Gastrocnemius medialis (tissue), 4 donors: ENCODE measurements around the gene PRPH. TPM values are rescaled to one million over a fixed set of nuclear protein-coding genes. Genes with fewer than 3 reads are reported as not detected.
A peak's percentile ranks its signal among the peaks of the same experiment; 100 is the strongest.

Experiments
- ATAC-seq, 2 donors: fragments of 150-250 bp; one replicate each; pipeline ENCODE4 v1.9.1; 2016
- DNase-seq, 2 donors: peaks; one replicate each; pipeline ENCODE4 v3.0.0-alpha.2; 2019
- H3K27ac ChIP-seq, 4 donors: fragments of 200-600 bp; sonication (generic); 1 replicate in 1 of 4; 2 replicates in 3 of 4; pipeline ENCODE4 v1.5.1; 2016 to 2018; ENCODE audit warnings: mild to moderate bottlenecking in 2 of 4, moderate library complexity in 1 of 4
- H3K27me3 ChIP-seq, 3 donors: fragments of 200-600 bp; sonication (generic) in 2 of 3; 1 replicate in 1 of 3; 2 replicates in 2 of 3; pipeline versions ENCODE4 v1.5.1 to v1.6.0; 2016 to 2019; ENCODE audit warnings: mild to moderate bottlenecking in 1 of 3, moderate library complexity in 1 of 3
- H3K36me3 ChIP-seq, 2 donors: fragments of 200-600 bp; sonication (generic) in 1 of 2; one replicate each; pipeline ENCODE4 v1.5.1; 2017 to 2018
- H3K4me1 ChIP-seq, 2 donors: fragments of 200-600 bp; sonication (generic) in 1 of 2; one replicate each; pipeline ENCODE4 v1.5.1; 2016 to 2017; ENCODE audit warnings: mild to moderate bottlenecking in 2 of 2
- H3K4me3 ChIP-seq, 4 donors: fragments of 200-600 bp; sonication (generic) in 3 of 4; 1 replicate in 1 of 4; 2 replicates in 3 of 4; pipeline ENCODE4 v1.5.1; 2016 to 2019; ENCODE audit warnings: mild to moderate bottlenecking in 2 of 4
- H3K9me3 ChIP-seq, 3 donors: fragments of 200-600 bp; sonication (generic) in 2 of 3; 1 replicate in 1 of 3; 2 replicates in 2 of 3; pipeline ENCODE4 v1.5.1; 2016 to 2019
- CTCF ChIP-seq, 5 experiments: fragments of 450-650 bp in 3 of 5; fragments of 200-600 bp in 2 of 5; sonication (generic) in 2 of 5; IDR thresholded peaks in 4 of 5; conservative IDR thresholded peaks in 1 of 5; 1 replicate in 4 of 5; 2 replicates in 1 of 5; pipeline ENCODE4 v1.5.1; 2016 to 2019; ENCODE audit warnings: antibody characterized with exemption in 5 of 5, mild to moderate bottlenecking in 3 of 5, moderate library complexity in 3 of 5
- POLR2A ChIP-seq, 2 donors: fragments of 450-650 bp; IDR thresholded peaks; one replicate each; pipeline ENCODE4 v1.6.1; 2017; ENCODE audit warnings: antibody characterized with exemption in 2 of 2, mild to moderate bottlenecking in 2 of 2, moderate library complexity in 2 of 2
- in situ Hi-C, 4 donors: fragments of 200-750 bp; cut with MboI; loops; one replicate each; pipeline versions ENCODE4 v1.15.0 to v1.8.0; 2017; ENCODE audit warnings: low sequenced_read_pairs in 4 of 4
- intact Hi-C: fragments of 100-400 bp; cut with DNase I; formaldehyde crosslinking; loops from one replicate; pipeline ENCODE4 v1.15.1; 2023; ENCODE audit warnings: low total_unique reads
- total RNA-seq, 4 donors: library from RNA; depleted of rRNA; stranded (reverse); fragments of >200 nt; gene quantifications; one replicate each; pipeline versions ENCODE4 v1.1.0 to v1.2.3, GENCODE V29; 2016

PRPH gene
- total RNA-seq, 4 donors from 2014 or later = not detected

DNA sequence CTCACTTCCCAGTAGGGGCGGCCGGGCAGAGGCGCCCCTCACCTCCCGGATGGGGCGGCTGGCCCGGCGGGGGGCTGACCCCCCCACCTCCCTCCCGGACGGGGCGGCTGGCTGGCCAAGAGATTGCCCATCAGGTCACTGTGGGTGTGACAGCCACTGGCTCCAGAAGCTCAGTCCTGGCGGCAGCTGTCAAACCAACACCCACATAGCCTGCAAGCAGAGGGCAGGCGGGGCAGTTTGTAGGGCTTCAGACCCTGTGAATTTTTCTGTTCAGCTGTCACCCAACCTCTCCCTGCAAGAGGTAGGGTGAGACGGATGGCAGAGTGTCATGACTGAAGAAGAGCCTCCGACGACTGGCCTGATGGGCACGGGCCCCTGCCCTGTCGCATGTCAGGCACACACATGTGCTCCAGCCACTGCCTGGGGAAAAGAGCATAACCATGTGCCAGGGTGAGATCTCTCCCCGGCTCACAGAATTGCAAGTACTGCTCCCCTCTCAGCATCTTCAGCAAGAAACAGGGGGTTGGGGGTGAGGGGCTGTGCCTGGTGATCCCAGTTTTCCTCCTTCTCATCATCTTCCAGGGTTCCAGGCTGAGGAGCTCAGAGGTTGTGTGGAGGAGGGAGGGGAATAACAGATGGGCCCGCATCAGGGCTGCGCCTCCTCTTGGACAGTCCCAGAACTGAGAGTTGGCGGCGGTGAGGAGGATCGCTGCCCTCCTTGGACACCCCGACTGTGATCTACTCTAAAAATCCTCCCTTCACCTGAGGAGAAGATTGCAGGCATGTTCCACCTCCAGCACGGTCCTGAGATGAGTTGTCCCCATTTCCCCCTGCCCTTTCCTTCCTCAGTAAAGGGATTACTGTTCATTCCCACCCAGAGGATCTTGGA is 11.2 kb upstream of the PRPH start:
- intact Hi-C loops = no loop called here
- no peak overlapping the region for H3K27ac ChIP-seq
- H3K27me3 ChIP-seq = peaks cover 10 to 13% (median 12%) of the 10 kb centered on the region in 3 donors
- in situ Hi-C loops = no loop called here
- H3K4me3 ChIP-seq = no peak overlapping the region
- no peaks in the 10 kb centered on the region for H3K9me3 ChIP-seq
- TF ChIP-seq CTCF (IDR thresholded peaks at IDR 0.05 in 4 of 5, conservative IDR thresholded peaks at IDR 0.05 in 1 of 5) (no peak), POLR2A (IDR thresholded peaks at IDR 0.05) (no peak)
- no peak for ATAC-seq
- no peaks in the 10 kb centered on the region for H3K4me1 ChIP-seq
- no peak for DNase-seq
- no peaks in the 10 kb centered on the region for H3K36me3 ChIP-seq

GRCh38 chr12:49284672-49285071 is 10.3 kb upstream of the PRPH start:
- no peak for ATAC-seq
- in situ Hi-C loops = loop anchor here in 1 of 4 donors (5.0 kb wide), 1 partner anchor 53 kb away; the partner anchor contains the start of gene C1QL4

DNA sequence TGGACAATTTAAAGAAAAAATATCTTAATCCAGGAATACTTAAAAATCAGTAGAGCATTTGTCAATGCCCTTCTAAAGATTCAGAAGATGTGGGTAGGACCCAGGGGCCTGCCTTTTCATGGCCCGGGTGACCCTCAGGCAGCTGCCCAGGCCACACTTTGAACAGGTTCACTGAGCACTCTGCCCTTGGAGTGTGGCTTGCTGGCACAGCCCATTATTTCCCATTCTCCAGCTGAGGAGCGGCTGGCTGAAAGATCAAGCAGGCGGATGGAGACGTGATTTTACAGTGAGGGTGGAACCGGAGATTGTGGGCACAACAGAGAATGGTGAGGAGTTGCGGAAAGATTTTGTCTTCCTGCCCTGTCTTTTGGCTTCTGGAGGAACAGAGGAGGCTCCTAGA is 7.1 kb upstream of the PRPH start:
- no peak overlapping the region for H3K4me3 ChIP-seq
- in situ Hi-C loops = loop anchor here in 1 of 4 donors (5.0 kb wide), 1 partner anchor 49 kb away; the partner anchor contains the start of gene C1QL4
- no peak overlapping the region for H3K27ac ChIP-seq
- intact Hi-C loops = loop anchor here (1.0 kb wide), 1 partner anchor 49 kb away; the partner anchor contains the start of gene C1QL4
- no peaks in the 10 kb centered on the region for H3K36me3 ChIP-seq
- H3K4me1 ChIP-seq = no peaks in the 10 kb centered on the region
- no peaks in the 10 kb centered on the region for H3K9me3 ChIP-seq
- TF ChIP-seq CTCF (IDR thresholded peaks at IDR 0.05 in 4 of 5, conservative IDR thresholded peaks at IDR 0.05 in 1 of 5) (no peak), POLR2A (IDR thresholded peaks at IDR 0.05) (no peak)
- peaks cover 9 to 10% (median 10%) of the 10 kb centered on the region in 3 donors for H3K27me3 ChIP-seq
- DNase-seq (no peak), ATAC-seq (no peak)

More at GRCh38 chr12:49284672-49285071, 10.3 kb upstream of the PRPH start:
- TF ChIP-seq POLR2A (IDR thresholded peaks at IDR 0.05) (no peak), CTCF (IDR thresholded peaks at IDR 0.05 in 4 of 5, conservative IDR thresholded peaks at IDR 0.05 in 1 of 5) (no peak)
- Histone ChIP-seq H3K9me3 (no peaks in the 10 kb centered on the region), H3K27me3 (peaks cover 10 to 13% (median 12%) of the 10 kb centered on the region in 3 donors), H3K27ac (no peak overlapping the region), H3K4me1 (no peaks in the 10 kb centered on the region), H3K4me3 (no peak overlapping the region), H3K36me3 (no peaks in the 10 kb centered on the region)
- no peak for DNase-seq
- intact Hi-C loops = no loop called here

DNA sequence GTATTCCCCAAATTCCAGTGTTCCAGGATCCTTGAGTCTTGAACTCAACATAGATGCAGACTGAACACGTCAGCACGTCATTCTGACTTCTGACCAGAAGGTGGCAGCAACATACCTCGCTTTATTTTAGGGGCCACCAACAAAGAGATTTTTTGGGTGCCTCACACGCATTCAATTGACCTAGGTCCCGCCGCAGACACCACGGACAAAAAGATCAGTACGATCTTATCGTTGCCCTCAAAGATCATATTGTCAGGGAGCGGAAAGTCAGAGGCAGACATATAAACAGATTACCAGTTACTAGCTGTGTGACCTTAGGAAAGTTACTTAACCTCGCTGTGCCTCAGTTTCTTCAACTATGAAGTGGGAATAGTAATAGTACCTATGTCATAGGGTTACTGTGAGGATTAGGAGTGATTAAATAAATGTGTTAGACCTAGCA is 6.5 kb upstream of the PRPH start:
- intact Hi-C loops = loop anchor here (1.0 kb wide), 1 partner anchor 49 kb away; the partner anchor contains the start of gene C1QL4
- no peak for DNase-seq
- ATAC-seq = peak in 1 of 2 donors; percentile 56
- Histone ChIP-seq H3K4me3 (no peak overlapping the region), H3K4me1 (no peaks in the 10 kb centered on the region), H3K27ac (no peak overlapping the region), H3K36me3 (no peaks in the 10 kb centered on the region), H3K9me3 (no peaks in the 10 kb centered on the region), H3K27me3 (peaks cover 9 to 10% (median 10%) of the 10 kb centered on the region in 3 donors)
- in situ Hi-C loops = loop anchor here in 1 of 4 donors (5.0 kb wide), 1 partner anchor 49 kb away; the partner anchor contains the start of gene C1QL4
- peak; percentile 61 to 80 (median 75) for TF ChIP-seq CTCF (IDR thresholded peaks at IDR 0.05 in 4 of 5, conservative IDR thresholded peaks at IDR 0.05 in 1 of 5)
- TF ChIP-seq POLR2A (IDR thresholded peaks at IDR 0.05) = no peak
